Measurements from ENCODE around the gene CERS3.
"Not testable (repeated sequence)": the region's sequence is repeated elsewhere in the genome, so short reads cannot be mapped to it uniquely, and the experiment has no call there.

CERS3 gene

DNA sequence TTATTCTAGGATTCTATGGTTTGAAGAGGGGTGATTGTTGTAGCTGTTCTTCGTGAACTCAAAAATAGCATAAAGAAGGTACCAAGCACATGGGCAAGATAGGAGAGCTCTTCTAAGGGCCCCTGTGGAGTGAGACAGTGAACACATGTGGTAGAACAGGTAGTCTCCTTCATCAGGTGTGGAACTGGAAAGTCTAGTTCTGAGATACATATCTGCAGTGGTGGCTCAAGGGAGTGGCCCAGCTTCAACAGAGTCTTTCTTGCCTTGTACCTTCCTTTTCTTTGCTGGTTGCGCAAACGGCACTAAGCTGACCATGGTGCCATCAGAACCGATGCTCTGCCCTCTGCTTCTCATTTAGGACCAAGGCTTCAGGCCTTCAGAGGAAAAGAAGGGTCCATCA lies 65.2 kb downstream of the CERS3 start:
- no peak for DNase-seq

DNA sequence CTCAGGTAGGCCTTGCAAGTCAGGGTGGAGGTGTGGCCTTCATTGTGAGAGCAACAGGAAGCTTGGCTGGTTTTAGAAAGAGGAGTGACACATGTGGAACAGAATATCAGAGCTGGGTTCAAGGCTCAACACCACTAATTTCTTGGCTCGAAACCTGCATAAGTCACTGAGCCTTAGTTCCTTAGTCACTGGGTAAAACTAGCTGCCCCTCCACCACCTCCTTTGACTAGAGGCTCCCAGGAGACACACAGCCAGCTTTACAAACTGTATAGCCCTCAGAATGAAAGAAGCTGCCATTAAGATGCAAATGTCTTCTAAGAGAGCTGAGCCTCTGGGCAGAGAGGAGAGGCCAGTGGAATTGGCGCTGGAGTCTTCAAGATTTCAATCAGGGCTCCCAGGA lies 67.7 kb downstream of the CERS3 start:
- DNase-seq: no peak

DNA sequence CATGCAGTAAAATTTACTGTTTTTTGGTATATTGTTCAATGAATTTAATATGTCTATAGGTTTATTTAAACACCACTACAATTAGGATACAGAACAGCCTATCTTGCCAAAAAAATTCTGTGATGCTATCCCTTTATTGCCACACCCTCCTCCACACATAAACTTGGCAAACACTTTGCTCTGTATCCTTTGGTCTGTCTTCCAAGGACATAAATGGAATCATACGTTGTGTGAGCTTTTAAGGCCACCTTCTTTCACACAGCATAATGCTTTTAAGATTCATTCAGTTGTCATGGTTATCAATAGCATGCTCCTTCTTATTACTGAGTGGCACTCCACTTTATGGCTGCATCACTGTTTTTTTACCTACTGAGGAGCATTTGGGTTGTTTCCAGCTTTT lies 71.5 kb downstream of the CERS3 start:
- no peak for DNase-seq

DNA sequence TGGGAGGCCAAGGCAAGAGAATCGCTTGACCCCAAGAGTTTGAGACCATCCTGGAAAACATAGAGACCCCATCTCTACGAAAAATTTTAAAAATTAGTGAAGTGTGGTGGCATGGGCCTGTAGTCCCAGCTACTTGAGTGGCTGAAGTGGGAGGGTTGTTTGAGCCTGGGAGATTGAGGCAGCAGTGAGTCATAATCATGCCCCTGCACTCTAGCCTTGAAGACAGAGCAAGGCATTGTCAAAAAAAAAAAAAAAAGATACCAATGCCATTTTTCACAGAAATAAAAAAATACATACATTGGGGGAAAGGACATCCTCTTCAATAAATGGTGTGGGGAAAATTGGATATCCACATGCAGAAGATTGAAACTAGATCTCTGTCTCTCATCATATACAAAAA lies 74.6 kb downstream of the CERS3 start:
- no peak for DNase-seq

DNA sequence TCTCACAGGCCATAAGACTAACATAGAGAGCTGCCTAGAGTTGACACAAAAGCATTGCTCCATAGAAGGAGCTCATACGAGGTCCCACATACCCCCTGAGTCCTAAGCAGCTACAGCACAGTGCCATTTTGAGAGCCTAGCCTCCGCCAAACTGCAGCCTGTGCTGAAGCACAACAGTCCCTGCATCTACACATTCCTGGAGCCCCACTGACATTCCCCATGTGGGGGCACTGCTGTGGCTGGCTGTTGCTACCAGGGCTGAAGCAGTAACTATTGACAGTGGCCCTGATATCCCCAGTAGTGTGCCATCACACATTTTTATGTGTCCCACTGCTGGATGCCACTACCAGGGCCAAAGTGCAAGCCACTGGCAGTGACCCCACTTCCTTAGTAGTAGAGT lies 80.3 kb downstream of the CERS3 start:
- DNase-seq: no peak

DNA sequence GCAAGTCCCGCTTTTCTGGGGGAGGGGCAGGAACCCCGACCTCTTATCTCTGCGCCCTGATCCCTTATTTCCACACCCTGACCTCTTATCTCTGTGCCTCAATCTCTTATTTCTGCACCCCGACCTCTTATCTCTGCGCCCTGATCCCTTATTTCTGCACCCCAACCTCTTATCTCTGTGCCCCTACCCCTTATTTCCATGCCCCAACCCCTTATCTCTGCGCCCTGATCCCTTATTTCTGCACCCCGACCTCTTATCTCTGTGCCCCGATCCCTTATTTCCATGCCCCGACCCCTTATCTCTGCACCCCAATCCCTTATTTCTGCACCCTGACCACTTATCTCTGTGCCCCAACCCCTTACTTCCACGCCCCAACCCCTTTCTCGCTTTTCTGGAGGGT lies 87.7 kb downstream of the CERS3 start:
- DNase-seq: not testable (repeated sequence)

DNA sequence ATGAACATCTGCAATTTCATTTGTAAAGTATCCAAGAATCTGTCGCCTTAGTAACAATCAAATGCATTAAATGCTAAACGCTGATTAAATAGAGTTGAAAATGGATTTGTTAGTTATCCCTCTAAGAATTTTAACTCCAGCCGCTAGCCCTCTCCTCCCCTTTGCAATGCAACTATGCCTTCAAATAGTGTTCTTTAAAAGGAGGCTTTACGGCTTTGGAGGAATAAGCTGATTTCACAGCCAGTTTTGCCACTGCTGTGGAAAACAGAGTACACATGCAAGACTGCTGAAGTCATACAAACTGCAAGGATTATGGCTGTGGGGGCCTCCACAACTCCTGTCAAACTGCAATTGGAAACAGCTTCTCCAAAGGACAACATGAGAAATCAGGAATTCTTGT lies 89.2 kb downstream of the CERS3 start:
- no peak for DNase-seq

DNA sequence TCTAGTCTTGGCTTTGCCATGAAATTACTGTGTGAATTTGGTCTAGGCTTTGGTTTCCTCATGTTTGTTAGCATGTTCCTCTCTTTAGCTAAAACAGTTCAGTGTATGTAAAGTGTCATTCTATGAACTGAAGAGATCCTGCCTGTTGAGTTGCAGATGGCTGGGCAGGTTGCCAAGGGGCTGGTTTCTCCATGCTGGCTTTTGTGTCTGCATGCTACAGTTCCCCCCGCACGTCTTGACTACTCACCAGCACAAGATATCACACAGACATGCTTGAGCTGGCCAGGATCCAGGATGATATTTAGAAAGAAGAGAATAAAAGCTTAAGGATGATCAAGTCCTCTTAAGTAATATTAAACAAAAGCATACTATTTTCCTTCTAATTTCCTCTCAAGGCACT lies 90.2 kb downstream of the CERS3 start:
- no peak for DNase-seq

DNA sequence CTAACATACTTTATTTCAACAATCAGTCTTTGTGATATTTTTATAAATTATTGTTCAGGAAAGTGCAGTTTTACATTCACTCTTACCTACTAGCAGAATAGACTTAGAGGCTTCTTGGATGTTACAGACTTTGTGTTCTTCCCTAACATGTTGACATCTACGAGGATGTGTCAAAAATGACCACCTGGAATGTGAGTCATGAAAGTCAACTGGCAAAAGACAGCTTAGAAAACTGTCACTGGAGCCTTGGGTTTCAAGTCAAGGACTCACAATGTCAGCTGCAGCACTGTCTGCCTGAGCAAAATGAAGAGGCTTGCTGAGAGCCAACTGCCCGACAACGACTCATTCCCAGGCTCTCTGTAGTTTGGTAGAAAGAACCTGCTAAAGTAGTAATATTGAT lies 91.5 kb downstream of the CERS3 start:
- DNase-seq: no peak

DNA sequence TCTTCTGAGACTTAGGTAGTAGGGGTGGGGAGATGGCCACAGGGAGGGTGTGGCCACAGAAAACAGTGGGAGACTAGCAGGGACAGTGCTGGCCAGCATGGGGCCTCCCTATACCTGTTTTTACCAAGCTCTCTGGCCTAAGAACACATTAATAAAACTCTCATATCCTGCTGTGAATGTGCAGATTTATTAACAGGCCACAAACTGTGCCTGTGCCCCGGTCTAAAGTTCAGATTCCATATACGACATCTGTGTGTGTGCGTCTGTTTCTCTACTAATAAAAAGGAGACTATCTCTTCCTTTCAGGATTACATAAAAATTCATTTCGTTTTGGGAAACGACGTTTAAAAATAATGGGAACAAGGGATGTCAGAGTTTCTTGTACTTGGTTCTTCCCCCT lies 94.2 kb downstream of the CERS3 start:
- no peak for DNase-seq

DNA sequence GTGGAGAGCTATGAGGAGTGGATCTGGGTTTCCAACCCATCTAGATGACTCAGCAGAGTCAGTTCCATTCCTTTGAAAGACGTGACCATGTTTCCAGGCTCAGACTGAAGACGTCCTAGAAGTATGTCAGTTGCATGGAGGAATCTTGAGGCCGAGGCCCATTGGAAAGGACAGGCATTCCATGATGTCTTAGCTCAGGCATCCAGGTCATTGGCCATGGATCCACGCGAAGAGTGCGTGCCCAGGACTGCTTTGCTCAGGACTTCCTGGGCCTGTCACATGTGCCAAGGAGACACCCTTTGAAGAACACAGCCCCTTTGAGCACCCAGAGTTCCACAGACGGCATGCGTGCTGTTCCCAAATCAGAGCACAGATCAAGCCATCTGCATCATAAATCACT lies 94.7 kb downstream of the CERS3 start:
- no peak for DNase-seq

DNA sequence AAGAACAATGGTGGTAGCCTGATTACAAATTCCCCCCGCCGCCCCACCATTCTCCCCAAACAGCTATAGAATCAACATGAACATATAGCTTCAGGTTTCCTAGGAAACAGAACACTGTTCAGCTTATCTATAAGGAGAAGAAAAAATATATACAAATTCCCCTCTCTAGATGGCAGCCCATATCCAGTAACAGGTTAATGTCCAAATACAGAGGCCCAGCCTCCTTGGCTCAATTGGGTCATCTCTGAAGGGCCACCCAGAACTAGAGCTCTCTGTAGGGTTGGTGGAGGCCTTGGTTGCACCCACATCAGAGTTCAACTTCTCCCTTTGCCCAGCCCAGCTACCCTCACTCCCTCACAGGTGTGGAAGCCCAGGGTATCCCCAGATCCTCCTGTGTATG lies 95.4 kb downstream of the CERS3 start:
- no peak for DNase-seq

DNA sequence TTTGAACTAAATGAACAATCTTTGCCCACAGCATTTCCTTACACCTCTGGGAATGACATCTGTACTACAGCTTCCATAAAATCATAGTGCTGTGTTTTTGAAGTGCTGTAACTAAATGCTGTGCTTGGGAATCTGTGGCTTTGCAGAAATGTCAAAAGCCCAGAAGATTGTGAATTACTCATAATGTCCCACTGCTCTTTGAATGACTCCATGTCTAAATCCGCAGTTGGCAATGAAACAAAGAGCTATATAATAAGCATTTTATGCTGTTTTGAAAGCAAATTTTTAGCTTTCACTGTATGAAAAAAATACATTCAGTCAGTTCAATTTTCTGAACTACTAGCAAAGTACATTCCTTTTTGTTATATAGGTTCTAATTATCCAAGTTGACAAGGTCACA lies 98.3 kb downstream of the CERS3 start:
- DNase-seq: no peak

DNA sequence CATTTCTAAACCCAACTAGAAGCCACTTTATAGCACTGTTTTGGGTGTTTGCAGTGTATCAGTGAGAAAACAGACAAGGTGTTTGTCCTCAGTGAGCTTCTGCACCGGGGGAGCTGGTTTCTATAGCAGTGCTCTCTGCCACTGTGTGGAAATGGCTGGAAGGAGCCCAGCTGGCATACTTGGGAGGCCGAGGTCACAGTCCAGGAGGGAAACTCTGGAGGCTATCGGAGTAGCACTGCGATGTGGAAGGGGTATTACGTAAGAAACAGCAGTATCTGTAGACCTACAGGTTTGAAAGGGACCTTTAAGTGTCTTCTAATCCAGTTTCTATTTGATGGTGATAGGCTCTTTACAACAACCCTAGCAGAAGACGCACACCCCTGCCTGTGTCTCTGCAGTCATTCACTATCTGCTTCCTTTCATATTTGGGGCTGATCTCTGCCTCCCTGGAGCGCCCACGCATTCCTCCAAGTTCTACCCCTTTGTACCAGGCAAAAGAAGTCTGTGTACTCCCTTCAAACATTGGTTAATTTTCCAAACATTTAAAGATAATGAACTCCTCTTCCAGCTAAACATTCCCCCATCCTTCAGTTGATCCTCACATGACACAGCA lies 99.5 kb downstream of the CERS3 start:
- no peak for DNase-seq

DNA sequence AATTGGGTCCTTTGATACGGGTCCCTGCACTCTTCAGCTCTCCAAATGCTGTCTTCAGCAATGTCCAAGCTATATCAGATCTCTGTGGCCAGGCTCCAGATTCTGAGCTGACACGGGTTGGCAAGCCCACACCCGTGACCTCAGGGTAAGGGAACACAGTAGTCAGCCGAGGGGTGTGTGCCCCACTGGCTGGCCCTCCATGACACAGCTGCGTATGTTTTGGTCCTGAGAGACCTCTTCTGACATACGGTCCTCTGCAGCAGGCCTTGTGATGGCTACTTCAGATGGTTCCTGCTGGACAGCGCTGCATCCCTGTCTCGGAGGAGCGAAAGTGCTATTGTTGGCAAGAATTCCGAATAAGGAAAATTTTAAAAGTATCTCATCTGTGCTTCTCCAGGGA lies 101.8 kb downstream of the CERS3 start:
- DNase-seq: no peak

DNA sequence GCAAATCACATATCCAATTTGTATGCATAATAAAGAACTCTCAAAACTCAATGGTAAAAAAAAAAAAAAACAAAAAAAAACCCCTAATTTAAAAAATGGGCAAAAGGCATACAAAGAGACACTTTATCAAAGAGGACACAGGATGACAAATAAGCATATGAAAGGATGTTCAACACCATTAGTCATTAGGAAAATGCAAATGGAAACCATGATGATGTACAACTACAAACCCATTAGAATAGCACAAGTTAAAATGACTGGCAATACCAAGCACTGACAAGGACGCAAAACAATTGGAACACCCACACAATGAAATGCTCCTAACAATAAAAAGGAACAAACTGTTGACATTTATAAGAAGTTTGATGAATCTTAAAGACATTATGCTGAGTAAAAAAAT lies 123.6 kb downstream of the CERS3 start:
- no peak for DNase-seq

DNA sequence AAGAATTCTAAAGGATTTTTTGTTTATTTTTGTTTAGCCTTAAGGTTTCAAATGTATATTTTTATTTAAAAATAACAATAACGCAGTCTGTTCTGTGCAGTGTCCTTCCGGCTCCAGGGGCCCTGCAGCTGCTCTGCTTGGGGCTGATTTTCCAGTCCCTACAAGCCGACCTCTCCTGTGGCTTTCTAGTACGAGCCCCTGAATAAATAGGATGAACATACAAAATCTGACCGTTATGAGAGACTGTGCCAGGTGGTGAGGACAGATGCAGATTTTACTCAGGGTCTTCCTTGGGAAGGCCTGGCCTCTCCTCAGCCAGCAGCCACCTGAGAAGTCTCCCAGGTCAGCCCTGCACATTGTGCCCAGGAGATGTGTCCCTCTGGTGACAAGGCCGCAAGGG lies 127.8 kb downstream of the CERS3 start:
- no peak for DNase-seq

DNA sequence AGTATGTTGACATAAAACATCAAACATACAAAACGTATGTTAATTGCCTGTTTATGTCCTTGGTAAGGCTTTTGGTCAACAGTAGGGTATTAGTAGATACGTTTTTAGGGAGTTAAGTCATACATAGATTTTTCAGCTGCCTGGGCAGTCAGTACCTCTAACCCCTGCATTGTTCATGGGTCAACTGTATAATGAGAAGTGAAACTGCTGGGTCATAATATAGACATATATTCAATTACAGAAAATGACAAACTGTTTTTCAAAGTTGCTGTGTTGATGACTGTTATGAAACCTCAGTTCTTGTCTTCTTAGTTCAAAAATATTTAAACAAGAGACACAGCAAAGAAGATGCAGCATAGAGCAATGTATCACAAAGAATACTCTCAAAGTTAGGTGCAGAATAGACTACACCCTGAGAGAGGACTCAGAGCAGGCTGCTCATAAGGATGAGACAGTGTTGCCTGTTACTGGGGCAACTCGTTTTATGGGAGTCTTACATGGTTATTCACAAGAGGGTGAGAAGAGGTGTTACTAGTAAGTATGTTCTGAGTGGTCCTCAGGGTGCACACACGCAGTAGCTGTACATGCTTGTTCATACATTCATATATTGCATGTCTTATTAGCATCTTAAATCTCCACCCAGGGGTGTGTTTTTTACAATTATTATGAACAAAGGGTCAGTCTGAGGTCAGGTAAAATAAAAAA lies 133.9 kb downstream of the CERS3 start:
- no peak for DNase-seq

DNA sequence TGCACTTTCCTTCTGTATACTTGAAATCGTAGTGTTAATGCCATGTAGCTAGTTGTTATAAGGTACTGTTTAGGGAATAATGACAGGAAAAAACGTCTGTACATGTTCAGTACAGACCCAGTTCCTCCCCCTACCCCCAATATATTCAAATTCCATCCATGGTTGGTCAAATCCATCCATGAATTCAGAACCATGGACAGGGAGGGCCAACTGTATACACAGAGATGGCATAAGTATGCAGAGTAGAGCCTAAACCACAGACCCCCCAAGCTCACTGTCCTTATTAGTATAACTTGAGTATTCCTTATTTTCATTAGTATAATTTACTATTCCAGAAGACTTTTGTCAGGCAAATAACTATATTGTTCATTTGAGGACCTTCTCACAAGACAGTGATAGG lies 135.7 kb downstream of the CERS3 start:
- DNase-seq: no peak

DNA sequence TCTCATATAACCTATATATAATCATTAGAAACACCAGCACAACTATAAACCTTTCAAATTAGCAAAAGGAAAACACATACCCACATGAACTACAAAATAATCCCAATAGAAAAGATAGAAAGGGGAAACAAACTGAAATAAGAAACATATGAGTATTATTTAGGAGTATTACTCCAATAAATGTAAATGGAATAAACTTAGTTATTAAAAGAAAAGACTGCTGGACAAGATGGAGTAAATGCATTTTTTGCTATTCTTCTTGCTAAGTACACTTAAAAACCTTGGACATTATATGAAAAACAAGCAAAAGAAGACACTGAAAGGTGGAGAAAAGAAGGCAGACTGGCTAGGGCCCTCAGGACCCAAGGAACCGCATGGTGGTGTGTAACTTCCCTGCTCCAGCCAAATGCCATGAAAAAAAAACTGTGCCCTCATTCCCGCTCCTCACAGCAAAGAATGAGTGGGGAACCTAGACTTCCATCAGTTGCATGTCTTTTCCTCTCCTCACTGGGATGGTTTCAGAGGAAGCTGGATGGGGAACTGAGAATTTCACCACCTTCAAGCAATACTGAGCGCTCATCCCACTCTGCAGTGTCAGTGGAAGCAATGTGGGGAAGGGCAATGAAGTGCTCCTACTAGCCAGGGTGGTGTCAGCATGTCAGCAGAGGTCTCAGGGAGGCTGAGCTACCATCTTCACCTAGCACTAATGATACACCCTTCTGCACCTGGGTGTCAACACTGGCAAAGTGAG lies 143.3 kb downstream of the CERS3 start:
- no peak for DNase-seq

DNA sequence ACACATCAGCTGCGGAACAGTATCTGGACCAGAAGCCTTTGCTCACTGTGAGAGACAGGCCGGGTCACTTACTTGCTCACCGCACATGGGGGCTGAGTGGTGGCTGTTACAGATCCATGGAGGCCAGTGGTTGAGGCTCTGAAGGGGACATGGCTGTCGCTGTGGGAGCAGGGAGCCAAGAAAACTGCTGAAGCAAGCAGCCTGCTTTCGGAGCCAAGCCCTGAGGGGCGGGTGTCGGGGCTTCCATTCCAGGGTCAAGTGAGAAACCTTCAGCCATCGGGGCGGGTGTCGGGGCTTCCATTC lies 144.7 kb downstream of the CERS3 start:
- no peak for DNase-seq

DNA sequence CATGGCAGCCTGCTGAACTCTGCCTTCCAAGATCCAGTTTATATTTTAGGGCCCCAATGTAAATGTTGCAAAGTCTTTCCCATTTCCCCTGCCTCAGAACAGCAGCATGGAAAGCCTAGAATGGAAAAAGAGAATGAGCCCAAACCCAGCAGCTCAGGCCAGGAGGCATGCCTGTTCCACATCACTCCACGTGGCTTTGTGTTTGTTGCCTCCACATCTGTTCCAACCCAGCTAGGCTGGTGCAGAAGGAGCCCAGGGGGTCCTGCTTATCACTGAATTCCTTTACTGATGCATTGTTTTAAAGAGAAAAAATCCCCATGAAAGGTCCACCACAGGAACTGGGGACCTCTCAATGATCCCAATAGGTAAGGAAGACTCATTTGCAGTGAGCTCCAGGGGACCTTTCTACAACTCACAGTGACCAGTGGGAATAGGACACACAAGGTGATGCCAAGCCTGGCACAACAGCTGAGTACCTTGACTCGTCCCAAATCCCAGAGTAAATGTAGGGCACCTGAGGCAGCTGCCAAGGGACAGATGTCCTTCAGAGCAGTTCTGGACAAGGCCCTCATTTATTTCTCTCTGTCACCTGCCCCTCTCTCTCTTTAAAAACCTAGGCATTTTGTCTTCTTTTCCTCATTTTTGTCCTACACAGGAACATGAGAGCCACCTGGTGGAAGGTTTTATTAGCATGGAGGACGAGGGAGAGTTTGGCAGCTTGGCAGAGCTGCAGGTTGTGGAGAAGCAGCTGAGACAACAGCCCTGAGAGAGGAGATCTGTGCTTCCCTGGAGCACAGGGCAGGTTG lies 145.2 kb downstream of the CERS3 start:
- DNase-seq: no peak

DNA sequence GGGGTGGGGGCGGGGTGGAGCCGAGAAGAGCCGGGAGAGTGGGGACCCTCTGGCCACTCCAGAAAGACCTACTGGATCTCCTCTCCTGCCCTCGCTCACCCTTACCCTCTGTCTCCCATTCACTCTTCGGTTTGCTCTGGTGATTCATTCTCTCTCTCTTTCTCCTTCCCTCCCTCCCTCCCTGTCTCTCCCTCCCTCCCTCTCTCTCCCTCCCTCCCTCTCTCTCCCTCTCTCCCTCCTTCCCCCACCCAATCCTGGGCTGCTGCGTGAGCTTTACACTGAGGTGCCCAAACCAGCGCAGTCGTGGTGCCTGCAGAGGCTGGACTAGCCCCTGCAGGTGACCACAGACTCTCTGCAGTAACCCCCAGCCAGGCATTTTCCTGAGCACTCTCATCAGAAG lies 154.8 kb downstream of the CERS3 start:
- DNase-seq: no peak
